Mesodermal cell (in vitro differentiated cells): ENCODE measurements around the gene ZFP36L2.

Experiments used
- H3K27ac ChIP-seq: 2 replicates; pipeline ENCODE4 v1.7.0; 2013; ENCODE audit warnings: mild to moderate bottlenecking, low read depth, low read length, moderate library complexity; ENCODE audit not compliant: severe bottlenecking
- H3K36me3 ChIP-seq: 2 replicates; pipeline ENCODE4 v1.7.1; 2013; ENCODE audit warnings: mild to moderate bottlenecking, low read length, moderate library complexity; ENCODE audit not compliant: control insufficient read depth, insufficient read depth
- H3K4me1 ChIP-seq: one replicate; pipeline ENCODE4 v1.7.1; 2013; ENCODE audit warnings: mild to moderate bottlenecking, low read length; ENCODE audit not compliant: insufficient read depth, control insufficient read depth, poor library complexity, severe bottlenecking
- H3K4me3 ChIP-seq: 2 replicates; pipeline ENCODE4 v1.7.0; 2013; ENCODE audit warnings: low read length, control low read depth, mild to moderate bottlenecking; ENCODE audit not compliant: insufficient read depth, poor library complexity, severe bottlenecking; ENCODE audit errors: extremely low read depth
- H3K9me3 ChIP-seq: 2 replicates; pipeline ENCODE4 v1.7.1; 2013; ENCODE audit warnings: mild to moderate bottlenecking, low read length, moderate library complexity; ENCODE audit not compliant: control insufficient read depth
- WGBS, 2 experiments: methylation state at CpG; one replicate each; pipeline ENCODE4 v1.1.5; 2013; ENCODE audit warnings: missing lambda C conversion rate in 2 of 2; ENCODE audit not compliant: insufficient coverage in 2 of 2; 5-methylcytosine and 5-hydroxymethylcytosine counted together

The ZFP36L2 gene

DNA sequence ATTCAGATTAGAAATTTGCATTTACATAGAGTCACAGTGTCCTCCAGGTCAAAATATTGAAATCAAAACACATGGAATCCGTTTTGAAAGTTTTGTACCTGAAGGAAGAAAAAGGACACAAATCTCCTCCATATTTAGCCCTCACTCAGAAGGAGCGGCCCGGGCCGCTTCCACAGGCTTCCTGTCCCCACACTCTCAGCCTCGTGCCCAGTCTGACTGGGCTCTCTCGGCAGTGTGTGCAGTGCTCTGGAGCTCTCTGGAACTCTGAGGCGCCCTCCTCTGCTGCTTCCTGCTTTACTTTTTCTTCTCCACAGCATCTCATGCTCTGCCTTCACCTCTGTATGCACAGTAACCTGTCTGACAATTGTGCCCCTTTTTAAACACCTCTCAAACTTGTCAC, 22.2 kb upstream of the ZFP36L2 start:
- H3K27ac ChIP-seq = no peak overlapping the region
- 93 to 96% methylated on average over 6 to 7 of the region's 7 CpGs for WGBS, 2 experiments
- no peaks in the 10 kb centered on the region for H3K36me3 ChIP-seq
- H3K4me3 ChIP-seq = no peak overlapping the region
- no peaks in the 10 kb centered on the region for H3K9me3 ChIP-seq
- H3K4me1 ChIP-seq = peaks cover 15% of the 10 kb centered on the region

DNA sequence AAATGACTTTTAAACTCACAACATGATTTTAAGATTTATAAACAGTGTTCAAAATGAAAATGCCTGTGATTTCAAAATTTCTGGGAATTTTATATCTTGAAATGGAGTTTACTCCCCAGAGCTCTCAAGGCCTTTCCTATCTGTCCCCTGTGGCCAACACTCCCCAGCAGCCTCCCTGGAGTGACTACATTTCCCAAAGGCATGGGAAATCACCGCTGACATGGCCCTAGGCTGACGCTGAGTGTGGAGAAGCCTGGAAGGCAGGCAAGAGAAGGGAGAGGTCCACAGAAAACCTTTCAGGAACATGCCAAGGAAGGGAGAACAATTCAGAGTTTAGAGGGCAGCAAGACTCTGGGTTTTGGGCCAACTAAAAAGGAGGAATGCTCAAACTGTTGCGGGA, 20.2 kb upstream of the ZFP36L2 start:
- Histone ChIP-seq H3K27ac (peak overlapping the region; percentile 10), H3K4me3 (no peak overlapping the region)

DNA sequence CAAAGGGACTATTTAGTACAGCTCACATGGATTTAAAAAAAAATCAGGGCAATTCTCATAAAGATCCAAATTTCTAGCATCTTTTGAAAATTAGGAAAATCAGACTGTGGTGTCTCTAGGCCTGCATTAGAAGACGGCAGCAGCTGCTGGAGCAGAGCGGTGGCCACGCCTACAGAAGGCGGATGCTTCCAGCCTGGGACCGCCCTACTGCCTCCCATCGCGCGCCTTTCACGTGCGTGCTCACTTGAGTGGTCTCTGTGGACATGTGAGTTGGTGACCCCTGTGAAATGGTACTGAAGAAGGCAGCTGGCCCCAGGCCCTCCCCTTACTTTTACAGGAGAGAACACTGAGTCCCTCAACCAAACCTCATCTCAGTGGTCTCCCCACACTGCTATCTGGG, 15.2 kb upstream of the ZFP36L2 start:
- Histone ChIP-seq H3K36me3 (no peaks in the 10 kb centered on the region), H3K27ac (no peak overlapping the region), H3K9me3 (no peaks in the 10 kb centered on the region), H3K4me3 (no peak overlapping the region), H3K4me1 (no peaks in the 10 kb centered on the region)
- WGBS, 2 experiments = 91 to 98% methylated on average over 7 to 9 of the region's 10 CpGs

More for the DNA sequence above, 20.2 kb upstream of the ZFP36L2 start:
- Histone ChIP-seq H3K4me1 (peaks cover 9% of the 10 kb centered on the region), H3K9me3 (no peaks in the 10 kb centered on the region), H3K36me3 (no peaks in the 10 kb centered on the region)
- WGBS, 2 experiments = 62 to 77% methylated on average over 2 to 3 of the region's 3 CpGs

DNA sequence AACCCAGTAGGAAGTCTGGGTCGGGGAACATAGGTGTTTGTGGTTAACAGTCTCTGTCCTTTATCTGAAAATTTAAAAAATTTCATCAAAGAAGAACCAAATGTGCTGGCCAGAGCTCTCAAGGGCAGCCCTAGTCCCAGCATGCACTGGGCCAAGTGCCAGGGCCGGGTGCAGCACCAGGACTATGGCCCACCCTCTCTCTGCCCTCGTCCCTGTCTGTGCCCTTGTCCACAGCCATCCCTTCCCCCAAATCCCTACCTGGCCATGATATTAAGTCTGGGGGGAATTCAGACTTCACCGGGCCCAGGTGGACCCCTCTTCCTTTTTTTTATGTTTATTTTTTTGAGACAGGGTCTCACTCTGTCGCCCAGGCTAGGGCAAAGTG, 14.4 kb upstream of the ZFP36L2 start:
- no peaks in the 10 kb centered on the region for H3K36me3 ChIP-seq
- H3K4me3 ChIP-seq = no peak overlapping the region
- H3K4me1 ChIP-seq = no peaks in the 10 kb centered on the region
- no peak overlapping the region for H3K27ac ChIP-seq
- H3K9me3 ChIP-seq = no peaks in the 10 kb centered on the region
- 75% methylated on average over 1 of the region's 5 CpGs; no CpG with 5 or more reads in 1 of the 2 experiments for WGBS, 2 experiments

DNA sequence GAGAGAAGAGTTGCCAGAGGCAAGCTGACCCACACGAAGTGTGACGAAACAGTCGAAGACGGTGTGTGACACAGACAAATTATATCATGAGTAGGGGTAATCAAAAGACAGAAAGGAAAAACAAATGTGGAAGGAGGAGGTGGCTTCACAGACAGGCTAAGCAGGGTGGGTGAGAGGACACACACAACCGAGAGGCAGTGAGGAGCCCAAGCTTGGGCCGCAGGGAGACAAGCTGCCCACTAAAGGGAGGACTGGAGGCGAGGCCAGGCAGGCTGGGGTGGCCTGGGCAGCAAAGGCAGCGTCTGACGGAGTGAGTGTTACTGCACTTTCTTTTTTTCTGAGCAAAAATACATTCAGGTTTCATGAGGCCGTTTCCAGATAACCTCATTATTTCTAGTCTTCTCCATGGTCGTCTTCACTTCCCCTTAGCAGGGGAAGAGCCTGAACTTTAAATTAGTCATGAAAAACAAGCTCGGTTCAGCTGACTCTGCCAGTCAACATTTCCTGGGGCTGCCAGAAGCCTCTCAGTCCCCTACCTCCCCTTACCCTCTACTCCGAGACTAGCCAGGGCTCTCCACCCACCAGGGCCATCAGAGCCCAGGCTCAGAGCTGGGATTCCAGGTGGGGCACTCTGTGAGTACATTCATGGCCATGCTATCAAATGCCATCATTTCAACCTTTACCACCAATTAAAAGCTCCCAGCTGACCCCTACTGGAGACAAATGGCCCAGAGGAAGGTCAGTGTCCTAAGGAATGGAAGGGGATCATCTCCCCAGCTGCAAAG, 13.8 kb upstream of the ZFP36L2 start:
- Histone ChIP-seq H3K36me3 (no peaks in the 10 kb centered on the region), H3K4me1 (no peaks in the 10 kb centered on the region), H3K27ac (no peak overlapping the region), H3K4me3 (no peak overlapping the region), H3K9me3 (no peaks in the 10 kb centered on the region)
- 91 to 93% methylated on average over 13 of the region's 13 CpGs for WGBS, 2 experiments

DNA sequence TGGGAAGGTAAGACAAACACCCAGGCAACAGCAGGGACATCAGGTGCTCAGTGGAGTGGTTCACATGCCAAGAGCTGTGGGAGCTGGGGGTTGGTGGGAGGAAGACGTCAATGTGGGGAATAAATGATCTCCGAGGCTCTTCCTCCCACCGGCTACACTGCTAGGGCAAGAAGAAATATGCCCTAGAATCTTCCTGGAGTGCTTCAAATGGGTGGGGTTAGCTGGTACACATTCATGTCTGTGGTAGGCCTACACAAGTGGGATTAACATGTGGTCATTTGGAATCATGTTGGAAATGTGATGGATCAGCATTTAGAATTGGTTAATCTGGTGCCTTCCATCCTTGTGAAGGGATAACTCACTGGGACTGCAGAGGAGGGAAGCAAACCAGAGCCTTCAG, 12.4 kb upstream of the ZFP36L2 start:
- Histone ChIP-seq H3K4me1 (no peaks in the 10 kb centered on the region), H3K4me3 (no peak overlapping the region), H3K36me3 (peaks cover 5% of the 10 kb centered on the region), H3K9me3 (no peaks in the 10 kb centered on the region), H3K27ac (no peak overlapping the region)
- WGBS, 2 experiments = 83 to 92% methylated on average over 2 of the region's 3 CpGs

DNA sequence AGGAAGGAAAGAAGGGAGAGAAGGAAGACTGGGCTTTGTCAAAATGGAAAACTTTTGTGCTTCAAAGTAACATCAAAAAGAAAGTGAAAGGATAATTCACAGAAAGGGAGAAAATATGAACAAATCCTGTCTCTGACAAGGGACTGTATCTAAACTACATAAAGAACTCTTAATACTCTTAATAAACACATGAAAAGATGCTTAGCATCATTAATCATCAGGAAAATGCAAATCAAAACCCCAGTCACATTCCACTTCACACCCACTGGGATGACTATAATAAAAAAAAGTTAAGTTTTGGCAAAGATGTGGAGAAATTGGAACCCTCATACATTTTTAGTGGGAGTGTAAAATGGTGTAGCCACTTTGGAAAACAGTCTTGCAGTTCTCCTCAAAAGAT, 11.8 kb upstream of the ZFP36L2 start:
- no peaks in the 10 kb centered on the region for H3K9me3 ChIP-seq
- H3K4me1 ChIP-seq = no peaks in the 10 kb centered on the region
- H3K36me3 ChIP-seq = peaks cover 5% of the 10 kb centered on the region
- no peak overlapping the region for H3K4me3 ChIP-seq
- H3K27ac ChIP-seq = no peak overlapping the region

DNA sequence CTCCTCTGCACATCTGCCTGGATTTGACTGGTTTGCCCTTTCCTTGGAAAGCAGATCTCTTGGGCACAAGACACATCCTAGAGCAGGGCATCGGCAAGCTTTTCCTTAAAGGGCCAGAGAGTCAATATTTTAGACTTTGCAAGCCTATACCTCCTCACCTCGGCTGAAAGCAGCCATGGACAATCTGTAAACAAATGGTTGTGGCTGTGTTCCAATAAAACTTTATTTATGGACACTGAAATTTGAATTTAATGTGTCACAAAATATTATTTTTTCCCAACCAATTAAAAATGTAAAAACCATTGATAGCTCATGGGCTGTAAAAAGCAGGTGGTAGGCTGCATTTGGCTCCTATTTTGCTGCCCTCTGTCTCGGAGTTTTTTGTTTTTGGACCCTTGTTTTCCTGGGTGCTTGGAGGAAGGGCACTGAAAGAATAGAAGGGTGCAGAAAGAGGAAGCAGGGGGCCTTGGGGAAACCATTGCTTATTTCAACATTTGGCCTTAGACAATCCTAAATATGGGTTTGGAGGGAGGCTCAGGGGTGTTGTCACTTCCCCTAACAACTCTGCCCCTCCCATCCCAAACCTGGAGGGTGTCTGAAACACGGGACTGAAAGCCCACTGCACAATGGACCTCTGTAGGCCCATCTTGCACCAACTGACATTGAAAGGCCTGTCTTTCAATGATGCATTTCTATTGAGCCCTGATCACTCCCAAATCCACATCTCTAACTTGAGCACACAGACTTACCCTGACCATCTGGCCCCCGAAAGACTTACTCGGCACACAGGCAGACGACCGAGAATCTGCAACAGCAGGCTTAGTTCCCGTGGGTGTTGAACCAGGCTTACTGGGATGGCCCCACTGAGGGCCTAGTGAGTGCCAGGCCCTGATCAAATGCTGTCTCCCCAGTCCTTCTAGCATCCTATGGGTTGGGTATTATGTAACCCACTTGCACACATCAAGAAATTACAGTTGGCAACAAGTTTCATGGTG, 7.1 kb upstream of the ZFP36L2 start:
- H3K4me3 ChIP-seq = no peak overlapping the region
- H3K36me3 ChIP-seq = peaks cover 16% of the 10 kb centered on the region
- no peaks in the 10 kb centered on the region for H3K9me3 ChIP-seq
- no peak overlapping the region for H3K27ac ChIP-seq
- WGBS, 2 experiments = 95 to 98% methylated on average over 7 to 8 of the region's 9 CpGs
- H3K4me1 ChIP-seq = peaks cover 10% of the 10 kb centered on the region

DNA sequence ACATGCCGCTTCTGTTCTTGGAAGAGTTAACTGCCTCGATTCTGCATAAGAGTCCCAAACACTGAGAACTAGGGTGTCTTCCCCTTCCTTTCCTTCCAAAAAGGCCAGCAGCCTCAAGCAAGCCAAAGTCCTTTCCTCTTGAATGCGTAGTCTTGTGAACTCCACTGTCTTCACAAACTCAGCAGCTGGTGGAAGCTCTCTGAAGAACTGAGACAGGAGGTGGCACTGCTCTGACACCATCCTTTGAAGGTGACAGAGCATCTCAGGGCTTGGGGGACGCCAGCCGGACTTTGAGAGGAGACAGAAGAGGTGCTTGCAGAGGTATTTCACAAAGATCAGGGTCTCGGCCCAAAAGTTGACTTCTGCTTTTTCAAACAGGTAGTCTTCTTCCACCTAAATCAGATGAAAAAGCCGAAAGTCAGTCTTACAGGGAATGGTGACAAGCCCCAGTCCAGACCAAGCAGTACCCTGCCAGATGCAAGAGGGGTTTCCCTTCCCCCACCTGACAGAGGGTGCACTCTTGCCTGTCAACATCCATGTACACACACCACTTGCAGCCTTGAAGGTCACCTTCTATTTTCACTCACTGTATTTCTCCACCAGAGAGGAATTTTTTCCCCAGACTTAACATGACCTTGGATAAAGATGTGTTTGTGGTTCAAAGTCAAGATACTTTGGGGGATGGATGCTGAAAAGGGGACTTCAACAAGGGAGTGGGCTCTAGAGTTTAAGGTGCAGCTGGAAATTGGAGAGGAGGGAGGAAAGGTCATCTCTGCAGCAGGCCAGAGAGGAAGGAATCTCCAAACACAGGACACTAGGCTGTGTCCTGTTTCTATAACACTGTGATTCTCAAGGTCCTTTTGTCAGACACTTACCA, 4.8 kb upstream of the ZFP36L2 start:
- Histone ChIP-seq H3K4me3 (no peak overlapping the region), H3K4me1 (peaks cover 26% of the 10 kb centered on the region), H3K27ac (no peak overlapping the region), H3K36me3 (peaks cover 16% of the 10 kb centered on the region), H3K9me3 (no peaks in the 10 kb centered on the region)
- WGBS, 2 experiments = 87 to 97% methylated on average over 6 to 7 of the region's 7 CpGs

DNA sequence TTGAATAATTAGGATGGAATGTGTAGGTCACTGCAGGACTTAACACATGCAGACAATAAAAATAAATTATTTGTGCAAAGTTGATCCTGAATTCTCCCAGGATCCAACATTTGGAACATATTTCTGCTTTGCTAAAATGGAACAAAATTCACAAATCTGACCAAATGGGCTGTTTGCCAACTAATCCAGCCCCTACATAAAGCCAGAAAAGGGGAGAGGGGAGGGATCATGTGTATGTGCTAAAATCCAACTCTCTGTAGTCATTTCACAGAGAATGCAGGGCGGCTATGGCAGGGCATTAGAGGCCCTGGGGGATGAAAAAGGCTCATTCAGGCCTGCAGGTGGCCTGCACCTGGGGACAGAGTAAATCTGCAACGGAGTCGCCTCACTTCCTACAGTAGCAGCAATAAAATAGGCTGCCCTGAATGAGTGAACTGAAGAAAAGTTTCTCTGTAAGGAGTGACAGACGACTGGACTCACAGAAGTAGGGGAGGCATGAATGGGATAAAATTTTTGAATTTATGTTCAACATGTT, 4.0 kb upstream of the ZFP36L2 start:
- H3K4me1 ChIP-seq = peaks cover 26% of the 10 kb centered on the region
- H3K27ac ChIP-seq = no peak overlapping the region
- no peak overlapping the region for H3K4me3 ChIP-seq
- H3K9me3 ChIP-seq = no peaks in the 10 kb centered on the region
- WGBS, 2 experiments = 69 to 100% methylated on average over 1 to 2 of the region's 4 CpGs
- H3K36me3 ChIP-seq = peaks cover 16% of the 10 kb centered on the region
